GM12875 (cell line): Measurements from ENCODE around the gene ZNF467.

Source experiments
- H3K4me3 ChIP-seq: one replicate; pipeline ENCODE4 v1.5.1; 2011; ENCODE audit warnings: low read depth, low read length, control low read depth
- TF ChIP-seq, protein P1 (sequence below): IDR thresholded peaks from 2 replicates; pipeline ENCODE4 v1.5.1; 2011; ENCODE audit warnings: low read depth, mild to moderate bottlenecking, control low read depth, inconsistent platforms, low read length, moderate library complexity, borderline replicate concordance; ENCODE audit not compliant: insufficient read depth

ZNF467 gene

DNA sequence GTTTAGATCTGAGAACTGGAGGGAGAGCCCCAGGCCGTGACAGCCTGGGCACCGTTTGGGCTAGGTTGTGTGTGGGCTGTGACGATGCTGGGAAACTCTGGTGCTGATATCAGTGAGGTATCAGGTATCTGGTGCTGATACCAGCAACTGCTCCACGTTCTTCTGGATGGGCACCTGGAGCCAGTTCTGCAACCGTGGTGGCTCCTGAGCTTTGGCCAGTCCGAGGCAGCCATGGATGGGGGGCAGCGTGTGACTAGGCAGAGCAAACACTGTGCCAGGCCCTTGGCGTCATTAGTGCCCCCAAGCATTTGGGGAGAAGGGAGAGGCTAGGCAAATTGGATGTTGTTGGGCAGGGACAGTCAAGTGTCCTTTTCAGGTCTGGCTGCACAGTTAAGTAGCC is 57.9 kb downstream of the ZNF467 start:
- peak overlapping the region; percentile 78 for H3K4me3 ChIP-seq
- TF ChIP-seq, protein P1, sequence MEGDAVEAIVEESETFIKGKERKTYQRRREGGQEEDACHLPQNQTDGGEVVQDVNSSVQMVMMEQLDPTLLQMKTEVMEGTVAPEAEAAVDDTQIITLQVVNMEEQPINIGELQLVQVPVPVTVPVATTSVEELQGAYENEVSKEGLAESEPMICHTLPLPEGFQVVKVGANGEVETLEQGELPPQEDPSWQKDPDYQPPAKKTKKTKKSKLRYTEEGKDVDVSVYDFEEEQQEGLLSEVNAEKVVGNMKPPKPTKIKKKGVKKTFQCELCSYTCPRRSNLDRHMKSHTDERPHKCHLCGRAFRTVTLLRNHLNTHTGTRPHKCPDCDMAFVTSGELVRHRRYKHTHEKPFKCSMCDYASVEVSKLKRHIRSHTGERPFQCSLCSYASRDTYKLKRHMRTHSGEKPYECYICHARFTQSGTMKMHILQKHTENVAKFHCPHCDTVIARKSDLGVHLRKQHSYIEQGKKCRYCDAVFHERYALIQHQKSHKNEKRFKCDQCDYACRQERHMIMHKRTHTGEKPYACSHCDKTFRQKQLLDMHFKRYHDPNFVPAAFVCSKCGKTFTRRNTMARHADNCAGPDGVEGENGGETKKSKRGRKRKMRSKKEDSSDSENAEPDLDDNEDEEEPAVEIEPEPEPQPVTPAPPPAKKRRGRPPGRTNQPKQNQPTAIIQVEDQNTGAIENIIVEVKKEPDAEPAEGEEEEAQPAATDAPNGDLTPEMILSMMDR = no peak

DNA sequence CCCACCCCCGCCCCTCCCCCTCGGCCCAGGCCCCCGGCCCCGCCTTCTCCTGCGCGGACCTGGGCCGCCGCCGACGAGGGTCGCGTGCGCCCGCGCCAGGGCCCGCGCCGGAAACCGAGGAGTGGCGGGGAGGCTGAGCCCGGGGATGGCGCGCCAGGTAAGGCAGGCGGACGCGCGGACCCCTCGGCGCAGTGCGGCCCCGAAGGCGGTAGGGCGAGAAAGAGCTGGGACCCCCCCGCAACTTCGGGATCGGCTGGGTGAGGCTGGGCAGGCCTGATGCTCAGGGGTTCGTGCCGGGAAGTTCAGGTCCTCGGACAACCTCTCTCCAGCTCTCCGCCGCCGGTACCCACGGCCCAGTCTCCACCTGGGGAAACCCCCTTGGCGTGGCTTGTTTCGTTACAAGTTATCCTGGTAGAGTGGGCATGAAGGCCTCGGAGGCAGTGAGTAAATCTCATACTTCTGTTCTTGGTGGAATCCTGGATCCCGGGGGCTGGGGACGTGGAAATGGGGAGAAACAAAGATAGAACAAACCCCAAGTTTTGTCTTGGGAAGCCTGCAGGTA is 58.4 kb downstream of the ZNF467 start:
- TF ChIP-seq, protein P1 = no peak
- peak overlapping the region; percentile 78 for H3K4me3 ChIP-seq
